Inflammatory macrophage (primary cell): ENCODE measurements around the gene EXOC3L4.
"Not testable (repeated sequence)": the region's sequence is repeated elsewhere in the genome, so short reads cannot be mapped to it uniquely, and the experiment has no call there.

Experiments
- DNase-seq, 2 donors: peaks; one replicate each; pipeline ENCODE4 v3.0.0-alpha.2; 2020 to 2022

EXOC3L4 gene

DNA sequence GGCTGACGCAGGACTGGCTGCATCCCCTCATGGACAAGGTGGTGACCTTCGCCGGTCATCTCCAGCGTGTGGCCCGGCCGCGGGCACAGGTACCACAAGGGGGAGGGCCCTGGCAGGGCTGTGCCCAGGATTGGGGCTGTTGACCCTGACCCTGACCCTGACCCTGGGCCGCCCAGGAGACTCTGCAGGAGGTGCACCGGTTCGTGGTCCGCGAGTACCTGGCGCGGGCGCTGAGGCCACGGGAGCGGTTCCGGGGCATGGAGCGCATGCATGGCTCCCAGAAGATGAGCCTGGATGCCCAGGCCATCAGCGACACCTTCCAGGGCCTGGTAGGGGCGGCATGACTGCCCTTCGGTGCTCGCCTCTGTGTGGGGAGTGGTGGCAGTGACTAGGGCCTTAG, 12.9 kb downstream of the EXOC3L4 start:
- DNase-seq: no peak

DNA sequence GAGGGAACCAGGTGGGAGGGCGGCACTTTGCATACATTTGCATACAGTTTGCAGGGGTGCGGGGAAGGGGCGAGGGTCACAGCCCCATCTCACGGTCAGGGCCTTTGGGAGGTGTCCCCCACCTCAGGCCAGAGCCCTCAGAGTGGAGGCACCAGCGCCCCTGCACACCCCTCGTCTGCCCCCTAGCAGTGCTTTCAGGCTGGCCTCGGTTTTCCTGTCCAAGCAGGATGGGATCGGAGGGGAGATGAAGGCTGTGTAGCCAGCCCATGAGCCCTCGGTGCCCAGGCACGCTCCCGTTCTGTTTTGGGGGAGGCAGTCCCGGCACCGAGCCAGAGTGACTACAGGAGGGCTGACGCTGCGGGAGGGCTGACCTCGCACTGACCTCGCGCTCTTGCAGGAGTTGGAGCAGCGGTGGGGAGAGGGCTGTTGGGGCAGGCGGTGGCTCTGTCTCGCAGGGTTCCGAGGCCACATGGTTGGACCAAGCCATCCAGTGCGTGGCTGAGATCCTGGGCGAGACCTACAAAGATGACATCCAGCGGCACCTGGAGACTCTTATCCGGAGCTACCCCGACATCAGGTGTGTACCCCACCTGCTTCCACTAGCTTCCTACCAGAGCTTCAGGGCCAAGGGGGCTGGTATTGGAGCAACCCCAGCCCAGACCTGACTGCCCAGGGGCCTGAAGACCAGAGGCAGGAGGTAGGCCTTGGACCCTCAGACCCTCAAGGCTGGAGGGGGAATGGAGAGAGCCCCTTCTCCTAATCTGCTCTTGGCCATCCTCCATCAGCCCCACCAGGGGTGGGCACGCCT, 13.6 kb downstream of the EXOC3L4 start:
- no peak for DNase-seq

- DNase-seq: peak in 1 of 2 donors; percentile 34
Observed at GRCh38 chr14:103108749-103109207, 14.3 kb downstream of the EXOC3L4 start.

DNA sequence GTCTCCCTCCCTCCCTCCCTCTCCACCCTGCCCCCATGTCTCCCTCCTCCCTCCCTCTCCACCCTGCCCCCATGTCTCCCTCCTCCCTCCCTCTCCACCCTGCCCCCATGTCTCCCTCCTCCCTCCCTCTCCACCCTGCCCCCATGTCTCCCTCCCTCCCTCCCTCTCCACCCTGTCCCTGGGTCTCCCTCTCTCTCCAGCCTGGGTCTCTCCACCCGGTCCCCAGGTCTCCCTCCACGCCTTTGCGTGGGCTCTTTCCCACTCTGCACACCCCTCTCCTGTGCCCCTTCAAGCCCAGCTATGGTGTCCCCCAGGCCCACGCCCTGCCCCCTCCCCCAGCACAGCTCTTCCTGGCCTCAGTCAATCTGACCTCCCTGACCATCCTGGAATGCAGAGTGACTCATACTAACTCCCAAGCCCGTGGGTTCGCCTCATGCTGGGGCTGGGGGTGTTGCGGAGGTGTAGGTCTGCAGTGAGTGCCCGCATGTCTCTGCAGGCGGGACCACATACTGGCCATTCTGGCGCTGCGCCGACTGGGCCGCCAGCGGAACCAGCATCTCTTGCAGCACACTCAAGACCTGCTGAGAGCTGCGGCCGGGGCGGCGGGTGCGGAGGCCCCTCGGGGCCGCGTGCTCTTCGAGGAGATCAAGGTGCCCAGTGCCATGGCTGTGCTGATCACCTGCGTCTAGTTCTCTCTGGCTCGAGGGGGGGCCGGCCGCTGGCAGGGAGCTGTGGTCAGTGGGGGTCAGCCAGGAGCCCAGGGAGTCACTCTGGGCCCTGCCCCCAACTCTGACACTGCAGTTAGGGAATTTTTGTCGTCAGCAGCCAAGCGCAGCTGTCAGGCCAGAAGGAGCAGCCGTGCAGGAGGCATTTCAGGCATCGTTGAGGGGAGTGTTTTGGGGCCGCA, 15.3 kb downstream of the EXOC3L4 start:
- no peak for DNase-seq

DNA sequence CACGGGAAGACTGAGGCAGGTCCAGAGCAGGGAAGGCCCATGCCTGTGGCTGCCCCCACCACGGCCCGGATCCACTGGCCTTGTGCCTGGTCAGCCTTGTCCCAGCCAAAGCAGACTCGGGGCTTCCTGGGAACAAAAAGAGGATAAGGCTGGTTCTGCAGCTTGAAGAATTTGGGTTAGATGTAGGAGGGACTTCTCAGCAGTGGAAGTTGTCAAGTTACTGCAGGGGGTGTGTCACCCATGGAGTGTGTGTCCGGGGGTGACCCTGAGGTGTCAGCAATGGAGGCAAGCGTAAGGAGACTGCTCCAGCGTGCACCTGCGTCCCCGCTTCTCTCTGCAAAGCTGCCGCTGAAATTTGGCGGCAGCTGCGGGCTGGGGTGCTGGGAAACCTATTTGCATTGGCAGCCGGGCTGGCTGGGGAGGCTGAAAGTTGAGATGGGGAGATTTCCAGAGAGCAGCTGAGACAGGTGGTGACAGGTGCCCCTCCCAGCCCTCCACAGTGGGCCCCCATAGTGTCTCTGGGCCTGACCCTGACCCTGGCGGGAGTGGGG, 16.2 kb downstream of the EXOC3L4 start:
- no peak for DNase-seq

GRCh38 chr14:103111232-103111868, 16.8 kb downstream of the EXOC3L4 start:
- no peak for DNase-seq

DNA sequence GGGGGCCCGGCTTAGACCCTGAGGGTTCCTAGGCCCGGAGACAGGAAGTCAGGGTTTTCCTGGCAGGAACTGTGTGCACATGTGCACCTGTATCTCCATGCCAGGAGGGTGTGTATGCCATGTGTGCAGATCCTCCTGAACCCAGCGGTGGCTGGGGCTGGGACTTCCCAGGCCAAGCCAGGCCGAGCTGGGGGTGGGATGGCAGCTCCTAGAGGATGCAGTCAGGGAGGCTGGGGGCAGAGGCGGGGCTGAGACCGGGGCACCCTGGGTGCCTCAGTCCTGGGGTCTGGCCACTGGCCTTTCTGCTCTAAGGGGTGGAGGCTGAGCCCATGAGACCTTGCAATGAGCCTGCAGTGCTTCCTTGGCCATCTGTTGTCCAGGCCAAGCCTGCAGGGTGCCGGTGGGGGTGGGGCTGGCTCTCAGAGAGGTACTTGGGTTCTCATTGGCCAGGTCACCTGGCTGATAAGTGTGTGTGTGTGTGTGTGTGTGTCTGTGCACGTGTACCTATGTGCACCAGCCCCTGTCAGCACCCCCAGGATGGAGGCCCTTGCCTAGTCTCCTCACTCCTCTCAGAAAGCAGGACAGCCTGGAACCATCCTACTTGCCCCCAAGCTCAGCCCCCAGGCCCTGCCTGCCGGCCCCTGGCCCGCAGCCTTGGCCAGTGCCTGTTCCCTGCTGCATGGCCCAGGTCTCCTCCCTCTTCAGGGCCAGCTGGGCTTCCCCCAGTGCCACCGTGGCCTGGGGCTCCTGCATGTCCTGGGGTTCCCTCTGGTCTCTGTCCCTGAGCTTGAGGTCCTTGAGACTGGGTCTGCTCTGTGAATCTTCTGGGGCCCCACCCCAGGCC, 18.1 kb downstream of the EXOC3L4 start:
- no peak for DNase-seq

- DNase-seq: no peak
Observed at GRCh38 chr14:103113303-103113702, 18.8 kb downstream of the EXOC3L4 start.

DNA sequence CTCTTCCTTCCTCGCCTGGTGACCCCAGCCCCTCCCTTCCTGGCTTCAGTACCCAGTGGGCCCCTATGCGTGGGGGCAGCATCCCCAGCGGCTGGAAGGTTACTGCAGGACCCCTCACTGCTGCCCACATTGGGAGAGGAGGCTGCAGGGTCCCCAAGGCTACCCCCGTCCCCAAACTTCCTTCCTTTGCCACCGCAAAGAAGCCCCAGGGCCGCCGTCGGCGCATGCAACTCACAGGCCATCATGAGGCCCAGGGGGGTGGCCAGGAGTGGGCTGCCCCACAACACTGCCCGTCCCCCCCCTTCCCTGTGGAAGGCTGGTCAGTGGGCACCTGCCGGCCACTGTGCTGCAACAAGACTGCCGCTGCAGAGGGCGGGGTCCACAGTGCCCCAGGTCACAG, 19.2 kb downstream of the EXOC3L4 start:
- no peak for DNase-seq

DNA sequence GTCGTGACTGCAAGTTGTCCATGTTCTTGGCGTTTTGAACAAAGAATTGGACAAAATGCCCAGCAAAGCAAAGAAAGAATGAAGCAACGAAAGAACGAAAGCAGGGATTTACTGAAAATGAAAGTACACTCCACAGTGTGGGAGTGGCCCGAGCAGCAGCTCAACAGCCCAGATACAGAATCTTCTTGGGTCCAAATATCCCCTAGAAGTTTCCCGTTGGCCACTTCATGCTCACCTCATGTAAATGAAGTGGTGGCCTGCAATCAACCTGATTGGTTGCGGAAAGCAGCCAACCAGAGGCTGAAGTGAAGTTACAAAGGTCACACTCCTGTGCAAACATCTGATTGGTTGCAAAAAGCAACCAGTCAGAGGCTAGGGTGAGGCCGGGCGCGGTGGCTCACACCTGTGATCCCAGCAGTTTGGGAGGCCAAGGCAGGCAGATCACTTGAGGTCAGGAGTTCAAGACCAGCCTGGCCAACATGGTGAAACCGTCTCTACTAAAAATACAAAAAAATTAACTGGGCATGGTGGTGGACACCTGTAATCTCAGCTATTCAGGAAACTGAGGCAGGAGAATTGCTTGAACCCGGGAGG, 20.7 kb downstream of the EXOC3L4 start:
- peak; percentile 24 to 50 for DNase-seq

GRCh38 chr14:103115845-103116572, 21.5 kb downstream of the EXOC3L4 start:
- no peak for DNase-seq

DNA sequence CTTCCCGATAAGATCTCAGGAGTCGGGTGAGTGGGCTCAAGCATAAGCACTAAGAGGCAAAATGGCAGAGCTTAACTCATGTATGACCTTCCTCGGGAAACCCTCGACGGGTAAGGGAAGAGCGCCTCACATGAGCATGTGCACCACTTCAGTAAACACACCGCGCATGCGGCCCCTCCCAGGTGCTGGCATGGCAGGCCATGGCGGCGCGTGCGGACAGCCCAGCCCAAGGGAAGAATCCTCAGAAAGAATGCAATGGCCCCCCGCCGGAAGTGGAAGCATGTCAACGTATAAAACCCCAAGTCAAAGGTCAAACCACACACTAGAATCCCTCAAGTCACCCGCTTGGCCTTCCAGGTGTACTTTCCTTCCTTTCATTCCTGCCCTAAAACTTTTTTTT, 22.1 kb downstream of the EXOC3L4 start:
- no peak for DNase-seq

GRCh38 chr14:103117499-103117898, 23.0 kb downstream of the EXOC3L4 start:
- DNase-seq: not testable (repeated sequence)

DNA sequence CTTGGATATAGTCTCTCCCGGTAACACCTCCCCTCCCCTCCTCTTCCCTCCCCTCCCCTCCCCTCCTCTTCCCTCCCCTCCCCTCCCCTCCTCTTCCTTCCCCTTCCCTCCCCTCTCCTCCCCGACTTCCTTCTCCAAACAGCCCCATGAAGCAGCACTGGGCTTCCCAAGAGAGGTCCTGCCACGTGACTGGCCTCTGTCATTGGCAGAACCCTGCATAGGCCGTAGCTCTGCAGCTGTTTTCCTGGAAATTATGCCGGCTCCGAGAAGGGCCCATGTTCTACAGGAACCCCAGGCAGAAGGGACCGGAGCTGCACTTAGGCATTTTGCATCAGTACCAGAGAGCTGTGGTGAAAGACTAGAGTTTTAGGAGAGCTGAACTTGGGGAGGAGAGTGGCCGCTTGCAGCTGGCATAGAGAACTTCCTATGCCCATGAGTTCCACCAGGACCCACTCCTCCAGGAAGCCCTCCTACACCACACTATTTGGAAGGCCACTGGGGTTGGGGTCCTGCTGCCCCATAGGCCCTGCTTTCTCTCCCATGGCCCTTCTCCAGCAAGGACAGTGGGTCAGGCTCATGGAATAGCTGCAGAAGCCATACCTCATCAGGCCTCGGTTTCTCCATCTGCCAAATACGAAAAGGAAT, 23.6 kb downstream of the EXOC3L4 start:
- DNase-seq: peak; percentile 71 to 86

- peak; percentile 98 to 99 for DNase-seq
Observed at GRCh38 chr14:103118663-103119404, 24.3 kb downstream of the EXOC3L4 start.

DNA sequence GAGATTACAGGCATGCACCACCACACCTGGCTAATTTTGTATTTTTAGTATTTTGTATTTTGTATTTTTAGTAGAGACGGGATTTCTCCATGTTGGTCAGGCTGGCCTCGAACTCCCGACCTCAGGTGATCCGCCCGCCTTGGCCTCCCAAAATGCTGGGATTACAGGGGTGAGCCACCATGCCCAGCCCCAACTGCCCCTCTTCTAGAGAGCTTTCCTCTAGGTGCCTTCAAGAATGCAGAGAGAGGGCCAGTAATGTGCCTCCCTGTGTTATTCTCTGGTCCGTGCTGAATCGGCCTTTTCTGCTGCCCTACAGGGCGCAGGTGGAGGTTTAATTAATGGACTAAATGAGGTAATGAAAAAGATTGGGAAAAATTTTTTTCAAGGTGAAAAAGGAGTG, 25.0 kb downstream of the EXOC3L4 start:
- DNase-seq: not testable (repeated sequence)

DNA sequence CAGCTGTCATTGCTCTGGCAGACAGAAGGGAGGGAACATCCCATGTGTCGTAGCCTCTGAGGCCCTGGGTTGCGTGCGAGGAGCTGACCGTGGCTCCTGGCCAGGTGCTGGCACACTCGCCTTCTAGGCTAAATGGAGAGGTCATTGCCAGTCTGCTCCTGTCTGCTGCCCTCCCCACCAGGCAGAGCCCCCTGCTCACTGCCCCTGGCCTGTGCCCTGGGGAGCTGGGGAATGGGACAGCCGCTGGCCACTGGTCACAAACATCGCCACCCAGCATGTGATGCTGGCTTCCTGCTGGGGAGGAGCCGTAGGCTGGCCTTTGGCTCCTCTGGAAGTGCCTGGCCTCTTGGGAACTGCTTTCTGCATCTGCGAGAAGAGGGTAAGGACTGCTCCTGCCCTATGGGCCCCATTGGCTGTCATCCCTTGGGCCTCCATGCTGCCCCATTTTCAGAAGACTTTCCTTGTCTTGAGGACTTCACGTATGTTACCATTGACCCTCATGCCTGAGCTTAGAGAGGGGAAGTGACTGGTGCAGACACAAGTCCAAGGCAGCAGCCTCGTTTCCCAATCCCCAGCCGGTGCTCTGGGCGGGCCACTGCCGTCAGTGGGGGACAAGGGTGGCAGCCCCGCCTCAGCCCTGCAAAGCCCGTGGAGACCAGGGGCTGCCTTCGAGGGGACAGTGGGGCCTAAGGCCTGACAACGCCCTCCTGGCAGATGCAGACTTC, 26.8 kb downstream of the EXOC3L4 start:
- peak; percentile 82 to 86 for DNase-seq

DNA sequence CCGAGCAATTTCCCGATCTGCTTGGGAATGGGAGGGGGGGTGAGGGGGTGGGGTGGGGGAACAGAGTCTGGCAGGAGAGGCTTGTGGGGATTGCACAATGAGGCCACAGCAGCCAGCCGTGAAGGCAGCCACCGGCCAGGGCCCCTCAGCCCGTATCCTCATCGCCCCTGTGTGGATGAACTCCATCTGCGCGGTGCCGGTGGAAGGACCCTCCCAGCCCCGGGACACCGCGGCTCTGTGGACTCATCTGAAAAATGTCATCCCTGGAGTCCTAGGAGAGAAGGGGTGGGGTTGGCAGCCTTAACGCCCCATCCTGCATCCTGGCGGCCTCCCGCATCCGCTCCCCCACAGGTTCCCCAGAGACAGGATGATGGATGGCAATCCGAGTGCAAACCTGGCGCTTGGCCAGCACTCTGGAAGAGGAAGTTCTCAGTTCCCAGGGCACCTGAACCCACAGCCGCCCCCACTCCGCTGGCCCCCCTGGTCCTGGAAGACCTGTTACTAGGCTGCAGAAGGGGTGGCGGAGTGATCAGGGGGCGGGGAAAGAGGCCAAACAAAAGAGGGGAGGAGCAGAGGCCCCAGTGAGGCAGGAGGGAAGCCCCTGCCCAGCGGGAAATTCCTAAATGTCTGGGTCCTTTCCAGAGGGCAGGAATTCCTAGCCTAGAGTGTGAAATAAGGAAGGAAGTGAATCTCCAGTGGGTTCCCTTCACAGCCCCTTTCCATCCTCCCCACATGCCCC, 27.5 kb downstream of the EXOC3L4 start:
- DNase-seq: peak; percentile 58 to 75
